ENCODE measurements around the gene CSMD2.
"Not testable (repeated sequence)": the region's sequence is repeated elsewhere in the genome, so short reads cannot be mapped to it uniquely, and the experiment has no call there.

The CSMD2 gene

DNA sequence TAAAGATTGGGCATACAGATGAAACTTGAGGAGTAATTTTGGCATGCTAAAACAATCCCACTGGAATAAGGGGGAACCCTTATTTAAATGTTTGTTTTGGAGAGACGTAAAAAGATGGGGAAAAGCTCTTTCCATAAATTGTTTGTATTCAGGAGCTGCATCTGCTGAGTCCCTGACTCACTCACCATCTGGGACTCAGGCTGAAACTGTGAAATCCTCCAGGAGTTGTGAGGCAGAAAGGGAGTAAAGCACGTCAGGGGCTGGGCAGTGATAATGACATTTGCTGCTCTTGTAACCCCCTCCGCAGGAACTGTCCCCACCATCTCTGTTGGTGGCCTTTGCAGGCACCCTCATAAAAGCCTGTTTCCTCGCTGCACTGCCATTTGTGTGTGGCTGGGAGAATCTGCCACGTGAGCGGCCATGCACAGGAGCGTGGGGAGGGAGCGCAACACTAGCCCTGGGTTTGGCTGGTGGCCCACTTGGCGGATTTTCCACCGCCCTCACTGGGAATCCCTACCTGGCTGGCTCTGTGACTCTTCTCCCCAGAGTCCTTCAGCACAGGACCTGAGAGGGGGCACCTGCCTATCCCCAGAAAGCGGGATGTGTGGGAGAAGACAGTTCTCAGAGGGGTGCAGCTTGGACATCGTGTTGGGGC is 647.3 kb downstream of the CSMD2 start:
- FAIRE-seq = no peak

DNA sequence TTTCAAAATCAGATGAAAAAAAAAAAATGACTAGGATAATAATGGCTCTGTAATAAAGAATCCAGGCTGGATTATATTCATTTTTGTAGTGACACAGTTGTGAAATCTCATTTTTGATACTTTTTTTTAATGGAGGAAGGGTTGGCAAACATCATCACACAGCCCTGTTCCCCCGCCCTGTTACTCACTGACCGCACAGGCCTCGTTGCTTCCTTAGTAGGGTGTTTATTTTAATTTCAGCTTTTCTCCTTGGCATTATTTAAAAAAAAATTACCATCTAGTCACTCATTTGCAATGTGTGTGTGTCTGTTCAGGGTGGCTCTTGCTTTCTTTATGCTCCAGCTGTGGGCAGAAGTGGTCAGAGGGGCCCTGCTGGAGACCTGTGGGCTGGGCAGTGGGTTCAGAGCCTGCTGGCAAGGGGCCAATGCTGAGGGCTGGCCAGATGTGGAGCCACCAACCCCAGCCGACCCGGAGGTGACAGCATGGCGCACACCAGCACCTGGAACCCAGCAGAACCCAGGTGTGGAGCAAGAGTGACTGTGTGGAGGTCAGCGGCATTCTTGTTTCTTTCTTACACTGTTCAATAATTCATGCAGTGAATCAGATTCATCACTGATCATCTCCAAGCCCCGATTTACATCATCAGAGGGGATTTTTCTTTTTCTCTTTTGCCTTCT is 648.0 kb downstream of the CSMD2 start:
- no peak for FAIRE-seq

DNA sequence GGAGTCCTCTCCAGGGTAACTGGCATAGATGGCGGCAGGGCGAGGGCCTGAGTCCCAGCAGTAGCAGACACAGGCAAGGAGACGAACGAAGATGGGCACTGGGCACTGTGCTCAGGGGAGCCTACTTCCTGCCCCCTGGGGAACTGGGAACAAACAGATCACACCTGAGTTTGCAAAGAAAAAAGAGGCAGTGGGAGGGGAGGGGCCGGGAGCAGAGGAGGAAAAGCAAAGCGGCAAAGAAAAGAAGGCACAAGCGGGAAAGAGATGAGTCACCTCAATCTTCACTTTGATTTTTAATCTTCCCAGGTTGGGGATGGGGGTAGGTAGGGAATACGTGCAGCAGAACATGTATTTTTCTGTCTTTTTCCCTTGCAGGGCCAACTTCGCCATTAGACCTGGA is 648.6 kb downstream of the CSMD2 start:
- no peak for FAIRE-seq

DNA sequence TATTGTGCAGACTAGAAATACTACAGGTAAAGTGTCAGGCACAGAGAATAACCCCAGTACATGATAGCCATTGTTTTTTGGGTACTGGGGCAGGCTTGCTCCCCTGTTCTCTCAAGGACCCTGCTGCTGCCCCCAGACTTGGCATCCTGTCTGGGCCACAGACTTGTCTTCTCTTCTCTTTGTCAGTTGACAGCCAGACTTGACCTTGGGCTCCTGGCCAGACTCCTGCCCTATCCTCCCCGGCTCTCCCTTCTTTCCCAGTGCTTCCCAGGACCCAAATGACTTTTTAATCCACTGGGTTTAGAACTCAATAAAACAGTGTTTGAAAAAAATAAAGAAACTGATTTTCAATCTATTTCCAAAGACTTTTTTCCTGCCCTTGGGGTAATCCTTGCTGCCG is 649.4 kb downstream of the CSMD2 start:
- no peak for FAIRE-seq

DNA sequence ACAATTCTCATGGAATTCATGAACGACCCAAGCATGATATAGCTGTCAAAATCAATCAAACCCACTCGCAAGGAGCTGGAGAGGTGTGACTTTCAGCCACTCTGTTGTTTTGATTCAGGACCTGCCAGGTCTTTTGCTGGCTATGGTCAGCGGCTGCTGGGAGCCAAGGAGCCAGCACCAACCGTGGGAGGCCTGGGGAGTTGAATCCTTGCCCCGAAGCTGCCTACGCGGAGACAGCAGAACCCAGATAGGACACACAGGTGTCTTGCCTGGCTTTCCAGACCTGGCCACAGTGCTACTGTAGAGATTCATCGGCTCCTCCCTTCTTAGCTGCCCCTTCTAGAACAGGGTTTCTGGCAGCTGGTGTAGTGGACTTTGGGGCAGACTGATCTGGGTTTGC is 649.9 kb downstream of the CSMD2 start:
- FAIRE-seq = no peak

DNA sequence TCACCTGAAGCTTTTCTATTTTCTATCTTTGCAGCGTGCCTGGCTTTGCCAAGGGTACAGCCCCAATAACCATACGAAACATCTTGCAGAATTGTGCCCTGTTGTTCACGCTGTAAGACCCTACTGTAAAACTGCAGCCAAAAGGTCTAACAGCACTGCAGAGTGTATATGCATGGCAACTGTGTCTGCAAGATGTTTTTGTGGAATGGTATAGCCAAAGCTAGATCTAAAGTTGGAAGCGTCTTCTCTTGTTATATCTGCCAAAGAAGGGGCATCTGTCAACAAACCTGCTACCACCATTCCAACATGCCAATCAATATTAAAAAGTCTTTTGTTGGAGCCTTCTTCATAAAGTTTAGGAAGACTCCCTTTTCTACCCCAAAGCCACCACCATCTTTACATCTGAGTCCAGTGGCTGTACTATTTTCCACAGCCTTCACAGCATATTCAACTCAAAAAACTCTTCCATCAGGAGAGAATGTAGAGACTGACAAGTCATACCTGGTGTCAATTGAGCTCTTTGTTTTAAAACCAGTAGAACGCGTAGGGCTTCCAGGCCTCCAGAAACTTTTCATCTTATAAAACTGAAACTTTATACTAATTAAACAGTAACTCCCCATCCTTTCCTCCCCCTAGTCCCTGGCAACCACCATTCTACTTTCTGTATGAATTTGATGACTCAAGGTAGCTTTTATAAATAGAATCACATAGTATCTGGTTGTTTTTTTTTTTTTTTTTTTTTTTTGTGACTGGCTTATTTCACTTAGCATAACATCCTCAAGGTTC is 652.6 kb downstream of the CSMD2 start:
- FAIRE-seq = no peak

DNA sequence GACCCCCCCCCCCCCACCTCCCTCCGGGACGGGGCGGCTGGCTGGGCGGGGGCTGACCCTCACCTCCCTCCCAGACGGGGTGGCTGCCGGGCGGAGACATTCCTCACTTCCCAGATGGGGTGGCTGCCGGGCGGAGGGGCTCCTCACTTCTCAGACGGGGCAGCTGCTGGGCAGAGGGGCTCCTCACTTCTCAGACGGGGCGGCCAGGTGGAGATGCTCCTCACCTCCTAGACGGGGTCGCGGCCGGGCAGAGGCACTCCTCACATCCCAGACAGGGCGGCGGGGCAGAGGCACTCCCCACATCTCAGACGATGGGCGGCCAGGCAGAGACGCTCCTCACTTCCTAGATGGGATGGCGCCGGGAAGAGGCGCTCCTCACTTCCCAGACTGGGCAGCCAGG is 655.8 kb downstream of the CSMD2 start:
- not testable (repeated sequence) for FAIRE-seq

DNA sequence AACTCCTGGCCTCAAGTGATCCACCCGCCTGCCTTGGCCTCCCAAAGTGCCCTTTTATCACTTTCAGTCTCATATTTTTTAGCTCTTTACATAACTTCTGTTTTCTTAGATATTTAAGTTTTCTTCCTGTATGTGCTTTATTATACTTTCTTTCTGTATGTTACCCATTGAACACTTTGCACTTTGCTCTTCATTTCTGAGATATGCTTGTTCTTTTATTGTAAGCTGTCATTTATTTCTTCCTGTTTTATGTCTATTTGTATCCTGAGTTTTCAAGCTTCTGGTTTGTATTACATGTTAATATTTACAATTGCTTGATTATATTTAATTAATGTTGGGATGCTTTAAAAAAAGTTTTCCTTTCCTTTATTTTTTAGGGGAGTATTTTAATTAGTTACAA is 656.9 kb downstream of the CSMD2 start:
- no peak for FAIRE-seq

DNA sequence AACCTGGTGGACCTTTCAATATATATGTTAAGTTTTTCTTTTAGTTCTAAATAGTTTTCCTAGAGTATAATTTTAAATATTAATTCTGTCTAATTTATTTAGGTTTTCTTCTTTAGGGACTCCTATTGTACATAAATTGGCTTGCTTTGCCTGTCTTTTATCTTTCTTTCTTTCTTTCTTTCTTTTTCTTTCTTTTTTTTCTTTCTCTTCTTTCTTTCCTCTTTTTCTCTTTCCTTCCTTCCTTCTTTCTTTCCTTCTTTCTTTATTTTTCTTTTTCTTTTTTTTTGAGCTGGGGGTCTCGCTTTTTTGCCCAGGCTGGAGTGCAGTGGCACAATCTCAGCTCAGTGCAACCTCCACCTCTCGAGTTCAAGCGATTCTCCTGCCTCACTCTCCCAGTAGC is 657.4 kb downstream of the CSMD2 start:
- FAIRE-seq = no peak

DNA sequence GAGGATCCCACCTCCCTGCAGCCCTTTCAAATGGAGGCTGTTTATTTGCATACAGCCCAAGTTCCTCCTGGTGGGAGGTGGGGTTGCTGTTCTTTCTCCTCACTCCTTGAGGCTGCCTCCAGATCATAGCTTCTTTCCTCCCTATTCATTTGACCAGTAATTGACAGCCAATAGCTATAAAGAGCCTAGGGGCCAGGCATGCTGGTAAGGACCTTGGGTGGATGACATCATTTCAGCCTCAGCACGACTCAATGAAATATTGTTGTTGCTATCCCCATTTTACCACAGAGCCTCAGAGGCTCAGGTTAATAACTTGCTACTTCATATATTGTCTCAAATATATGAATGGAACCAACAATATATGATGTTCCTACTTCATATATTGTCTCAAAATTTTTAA is 661.5 kb downstream of the CSMD2 start:
- no peak for FAIRE-seq

DNA sequence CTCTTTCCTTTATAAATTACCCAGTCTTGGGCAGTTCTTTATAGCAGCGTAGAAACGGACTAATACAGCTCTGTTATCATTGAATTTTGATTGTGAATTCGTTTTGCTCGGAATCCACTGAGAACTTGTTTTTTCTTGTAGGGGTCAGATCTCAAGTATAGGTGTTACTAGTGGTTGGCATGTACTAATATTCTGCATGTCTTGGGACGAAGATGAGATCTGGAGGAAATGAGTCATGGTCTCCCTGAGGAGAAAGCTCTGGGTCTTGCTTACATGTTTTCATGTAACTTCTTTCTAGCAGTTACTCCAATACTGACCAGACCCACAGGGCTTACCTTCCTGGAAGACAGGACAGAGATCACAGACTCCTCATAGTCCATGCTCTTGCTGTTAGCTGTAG is 662.3 kb downstream of the CSMD2 start:
- no peak for FAIRE-seq

DNA sequence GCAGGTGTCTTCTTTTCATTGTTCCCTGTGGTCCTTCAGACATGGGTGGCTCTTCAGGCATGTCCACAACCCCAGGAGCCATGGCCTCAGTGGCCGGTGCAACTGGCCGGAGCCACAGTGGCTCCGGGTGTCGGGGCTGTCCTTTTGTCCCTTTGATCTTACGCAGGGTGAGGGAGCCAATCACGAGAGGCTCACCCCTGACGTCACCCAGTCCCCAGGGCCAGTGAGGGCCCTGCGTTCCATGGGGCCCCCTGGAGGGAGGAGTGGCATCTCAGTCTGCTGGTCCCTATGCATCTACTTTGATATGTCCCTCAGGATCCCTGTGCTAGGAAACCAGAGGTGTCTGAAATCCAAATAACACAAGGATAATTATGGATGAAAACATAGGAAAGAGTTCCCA is 663.3 kb downstream of the CSMD2 start:
- FAIRE-seq = no peak

DNA sequence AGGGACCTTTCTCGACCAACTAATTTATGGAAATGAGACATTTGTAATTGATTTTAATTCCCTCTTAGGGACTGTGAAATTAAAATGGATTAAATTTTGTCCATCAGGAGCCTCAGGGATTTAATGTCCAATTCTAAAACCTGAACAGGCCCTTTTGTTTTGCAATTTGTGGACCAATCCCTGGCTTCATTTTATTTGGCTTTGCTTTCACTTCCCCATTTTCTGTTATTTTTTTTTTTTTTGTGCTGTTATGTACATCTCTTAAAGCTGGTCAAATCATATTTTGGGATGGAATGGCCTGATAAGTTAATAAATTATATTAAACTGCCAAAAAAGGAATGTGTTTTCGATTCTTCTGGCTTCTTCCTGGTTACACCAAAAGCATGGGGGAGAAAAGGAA is 663.7 kb downstream of the CSMD2 start:
- no peak for FAIRE-seq

DNA sequence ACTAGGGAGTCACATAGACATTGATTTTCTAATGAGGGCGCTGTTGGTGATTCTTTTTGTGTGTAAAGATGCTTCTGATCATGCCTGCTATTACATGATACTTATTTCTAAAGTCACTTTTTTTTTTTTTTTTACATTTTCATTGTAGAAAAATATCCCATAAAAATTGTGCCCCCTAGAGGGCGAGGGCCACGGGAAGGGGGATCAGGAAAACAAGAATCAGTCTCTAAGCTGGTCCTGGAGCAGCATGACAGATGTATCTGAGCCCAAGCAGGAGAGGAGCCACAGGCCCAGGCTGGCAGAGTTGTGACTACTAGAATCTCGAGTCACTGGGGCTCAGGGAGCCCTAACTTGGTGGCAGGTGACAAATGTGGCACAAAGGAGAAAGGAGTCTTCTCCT is 664.5 kb downstream of the CSMD2 start:
- FAIRE-seq = no peak

DNA sequence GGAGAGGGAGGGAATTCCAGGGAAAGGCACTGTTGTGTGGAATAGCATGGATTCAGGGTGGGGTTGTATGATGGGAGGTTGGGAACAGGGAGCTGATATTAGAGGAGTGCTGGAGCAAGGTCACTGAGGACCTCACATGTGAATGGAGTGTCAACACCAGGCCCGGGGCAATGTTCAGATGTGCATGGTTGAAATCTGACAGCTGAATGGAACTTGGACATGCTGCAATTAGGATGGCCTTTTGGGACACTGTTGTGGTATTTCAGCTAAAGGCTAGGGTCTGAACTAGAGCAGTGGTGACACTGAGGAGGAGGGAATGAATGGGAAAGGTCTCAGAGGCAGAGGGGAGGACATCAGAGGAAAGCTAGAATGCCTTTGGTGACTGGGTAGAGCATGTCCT is 667.6 kb downstream of the CSMD2 start:
- FAIRE-seq = no peak

DNA sequence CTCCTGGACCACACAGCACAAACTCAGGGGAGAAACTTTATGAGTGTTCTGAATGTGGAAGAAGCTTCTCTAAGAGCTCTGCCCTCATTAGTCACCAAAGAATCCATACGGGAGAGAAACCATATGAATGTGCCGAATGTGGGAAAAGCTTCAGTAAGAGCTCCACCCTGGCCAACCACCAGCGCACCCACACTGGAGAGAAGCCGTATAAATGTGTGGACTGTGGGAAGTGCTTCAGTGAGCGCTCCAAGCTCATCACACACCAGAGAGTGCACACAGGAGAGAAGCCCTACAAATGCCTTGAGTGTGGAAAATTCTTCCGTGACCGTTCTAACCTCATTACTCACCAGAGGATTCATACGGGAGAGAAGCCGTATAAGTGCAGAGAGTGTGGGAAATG is 670.1 kb downstream of the CSMD2 start:
- FAIRE-seq = no peak

DNA sequence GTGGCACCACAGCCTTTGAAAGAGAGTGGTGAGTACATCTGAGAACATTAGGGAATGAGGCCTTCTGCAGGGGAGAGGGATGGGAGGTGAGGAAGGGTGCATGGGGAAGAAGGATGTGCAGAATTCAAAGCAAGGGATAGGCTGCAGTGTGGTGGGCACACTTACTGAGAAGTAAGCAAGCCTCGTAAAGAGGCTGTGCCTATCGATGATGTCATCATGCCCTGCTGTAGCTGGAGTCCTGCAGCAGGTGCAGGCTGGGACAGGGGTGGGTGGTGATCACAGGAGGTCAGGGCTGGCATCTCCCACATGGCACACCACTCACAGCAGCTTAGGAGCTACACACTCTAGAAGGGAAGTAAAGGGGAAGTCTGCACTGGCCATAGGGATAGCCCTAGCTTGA is 676.4 kb downstream of the CSMD2 start:
- FAIRE-seq = no peak

DNA sequence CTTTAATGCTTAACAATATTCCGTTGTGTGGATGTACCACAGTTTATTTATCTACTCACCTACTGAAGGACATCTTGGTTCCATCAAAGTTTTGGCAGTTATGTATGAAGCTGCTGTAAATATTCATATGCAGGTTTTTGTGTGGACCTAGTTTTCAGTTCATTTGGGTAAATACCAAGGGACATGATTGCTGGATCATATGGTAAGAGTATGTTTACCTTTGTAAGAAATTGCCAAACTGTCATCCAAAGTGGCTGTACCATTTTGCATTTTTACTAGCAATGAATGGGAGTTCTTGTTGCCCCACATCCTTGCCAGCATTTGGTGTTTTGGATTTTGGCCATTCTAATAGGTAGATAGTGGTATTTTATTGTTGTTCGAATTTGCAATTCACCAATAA is 682.6 kb downstream of the CSMD2 start:
- no peak for FAIRE-seq

DNA sequence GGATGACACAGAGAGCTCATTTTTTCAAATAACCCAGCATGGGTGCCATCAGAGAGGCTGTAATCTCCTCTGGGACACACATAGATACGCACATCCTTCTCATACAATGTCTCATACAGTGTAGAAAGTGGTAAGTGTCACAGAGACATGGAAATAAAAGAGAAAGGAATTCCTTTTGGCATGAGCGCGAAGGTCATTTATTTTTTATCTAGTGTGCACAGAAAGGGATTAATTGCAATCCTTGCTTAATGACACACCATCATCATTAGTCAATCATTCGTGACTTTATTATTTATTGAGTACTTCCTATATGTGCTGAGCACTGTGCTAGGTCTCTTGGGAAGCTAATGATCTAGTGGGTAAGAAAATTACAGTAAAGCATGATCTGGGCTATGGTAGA is 687.6 kb downstream of the CSMD2 start:
- FAIRE-seq = no peak

DNA sequence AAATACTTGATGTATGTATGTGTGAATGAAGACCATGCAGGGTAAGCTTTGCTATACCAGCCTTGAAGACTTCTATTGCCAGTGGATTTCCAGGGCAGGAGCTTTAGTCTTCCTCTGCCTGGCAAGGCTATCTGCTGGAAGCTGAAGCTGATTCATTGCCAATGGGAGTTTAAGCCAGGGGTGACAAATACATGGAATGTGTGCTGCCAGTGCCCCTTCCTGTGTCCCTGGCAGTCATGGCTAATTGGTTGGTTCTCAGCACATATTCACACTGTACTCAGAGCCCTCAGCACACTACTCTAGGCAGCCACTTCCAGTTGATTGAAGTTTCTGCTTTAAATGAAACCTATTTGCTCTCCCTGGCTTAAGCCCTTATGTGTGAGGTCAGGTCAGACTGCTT is 691.1 kb downstream of the CSMD2 start:
- no peak for FAIRE-seq

DNA sequence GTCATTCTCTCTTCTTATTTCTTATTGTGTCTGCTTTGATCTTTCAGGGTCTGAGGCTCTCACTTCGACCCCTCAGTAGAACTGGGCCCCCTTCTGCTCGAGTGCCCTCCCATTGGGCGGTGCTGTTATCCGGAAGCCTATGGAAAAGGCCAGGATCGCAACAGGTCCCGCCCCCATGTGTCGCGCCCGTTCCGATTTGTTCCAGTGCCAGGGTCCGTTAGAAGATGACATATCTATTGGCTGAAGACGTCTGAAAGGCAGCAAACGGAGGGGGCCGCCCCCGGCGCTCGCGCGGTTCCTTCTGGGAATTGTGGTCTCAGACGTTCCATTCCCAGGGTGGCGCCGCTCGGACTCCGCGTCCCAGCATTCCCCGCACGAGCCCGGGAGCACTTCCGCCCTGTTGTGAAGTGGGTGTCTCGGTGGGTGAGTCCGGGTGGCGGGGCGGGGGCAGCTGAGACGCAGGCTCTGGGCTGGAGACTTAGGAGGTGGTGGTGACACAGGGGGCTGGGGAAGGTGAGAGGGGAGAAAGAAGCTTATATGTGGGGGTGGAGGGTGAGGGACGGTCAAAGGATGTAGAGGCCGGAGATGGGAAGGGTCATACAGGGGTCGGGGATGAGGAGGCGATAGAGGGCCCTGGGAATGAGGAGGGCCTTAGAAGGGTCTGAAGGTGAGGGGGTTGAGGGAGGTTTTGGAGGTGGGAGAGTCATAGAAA is 692.6 kb downstream of the CSMD2 start, which contains the start of gene ZSCAN20:
Gene ZSCAN20, plus strand, starts transcription at position 377 of the 712 bp plus-strand sequence. CDS start 6,644 bp downstream, outside the sequence.
- FAIRE-seq = no peak

DNA sequence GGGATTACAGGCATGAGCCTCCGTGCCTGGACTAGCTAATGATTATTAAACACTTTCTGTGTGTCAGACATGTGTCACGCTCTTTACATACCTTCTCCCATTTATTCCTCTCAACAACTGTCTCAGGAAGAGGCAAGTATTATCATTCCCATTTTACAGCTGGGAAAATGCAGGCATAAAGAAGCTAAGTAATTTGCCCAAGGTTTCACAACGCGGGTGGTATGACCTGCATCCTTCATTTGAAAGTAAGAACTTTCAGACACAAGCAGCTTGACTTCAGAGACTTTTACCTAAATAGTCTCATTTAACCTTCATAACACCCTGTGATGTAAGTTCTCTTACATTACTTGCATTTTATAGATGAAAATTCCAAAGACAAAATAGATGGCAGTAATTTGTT is 693.6 kb downstream of the CSMD2 start:
- no peak for FAIRE-seq

DNA sequence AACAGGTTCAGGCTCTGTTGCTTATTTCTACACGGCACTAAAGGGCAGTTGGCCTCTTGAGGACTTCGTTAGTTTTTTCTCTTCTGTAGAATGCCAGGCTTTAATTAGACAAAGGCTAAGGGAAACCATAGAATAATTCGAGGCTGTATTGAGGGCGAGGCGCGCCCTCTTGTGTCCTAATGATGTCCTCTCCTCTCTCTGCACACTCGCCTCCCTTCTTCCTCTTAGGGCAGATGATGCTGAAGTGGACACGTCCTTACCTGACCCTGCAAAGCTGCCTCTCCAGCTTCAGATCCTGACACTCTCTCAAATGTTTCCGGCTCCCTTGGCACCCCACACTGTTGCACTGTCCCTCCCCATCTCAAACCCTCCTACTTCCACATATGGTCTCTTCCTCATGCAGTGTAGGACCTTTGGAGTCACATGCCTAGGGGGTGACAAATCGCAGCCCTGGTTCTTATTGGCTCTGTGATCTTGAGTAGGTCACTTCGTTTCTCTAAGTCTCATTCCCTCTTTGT is 694.5 kb downstream of the CSMD2 start:
- FAIRE-seq = no peak
